Naive thymus-derived CD4-positive, alpha-beta T cell (primary cell): ENCODE results near the gene EPAS1. TPM values are rescaled to one million over a fixed set of nuclear protein-coding genes. Genes with fewer than 3 reads are reported as not detected.

ENCODE experiments used
- ATAC-seq: fragments of 150-1000 bp; cut with Tn5 transposase; 2 replicates; pipeline ENCODE4 v1.10.0; 2021; ENCODE audit warnings: mild to moderate bottlenecking, moderate library complexity
- CTCF ChIA-PET: fragments of 350-600 bp; sonication (Branson Sonifier 250); formaldehyde crosslinking; loops from one replicate; lab custom pipeline; 2021; ENCODE audit warnings: antibody characterized with exemption; lab: Charles Lee
- POLR2A ChIA-PET: fragments of 350-600 bp; sonication (Branson Sonifier 250); formaldehyde crosslinking; loops from one replicate; lab custom pipeline; 2021; ENCODE audit warnings: antibody characterized with exemption, inconsistent platforms; lab: Charles Lee
- DNase-seq, 9 donors: peaks; one replicate each; pipeline versions ENCODE4 v3.0.0 to v3.0.0-alpha.2; 2020 to 2022; ENCODE audit warnings: mixed read lengths in 1 of 9
- H3K27ac ChIP-seq: one replicate; pipeline ENCODE4 v1.7.0; 2013; ENCODE audit warnings: mild to moderate bottlenecking, low read depth, low read length, moderate library complexity
- H3K27me3 ChIP-seq, 2 donors: one replicate each; pipeline ENCODE4 v1.7.0; 2013; ENCODE audit warnings: low read length in 2 of 2, mild to moderate bottlenecking in 2 of 2, moderate library complexity in 2 of 2; ENCODE audit not compliant: control insufficient read depth in 2 of 2, insufficient read depth in 2 of 2
- H3K36me3 ChIP-seq, 3 experiments: 1 replicate in 2 of 3; 2 replicates in 1 of 3; pipeline ENCODE4 v1.7.0; 2013; ENCODE audit warnings: low read length in 3 of 3, mild to moderate bottlenecking in 3 of 3, moderate library complexity in 1 of 3; ENCODE audit not compliant: insufficient read depth in 3 of 3, control insufficient read depth in 2 of 3
- H3K4me1 ChIP-seq, 2 donors: one replicate each; pipeline ENCODE4 v1.7.0; 2013; ENCODE audit warnings: low read length in 2 of 2, mild to moderate bottlenecking in 2 of 2, moderate library complexity in 1 of 2; ENCODE audit not compliant: control insufficient read depth in 2 of 2, insufficient read depth in 2 of 2
- H3K4me3 ChIP-seq: 2 replicates; pipeline ENCODE4 v1.7.0; 2013; ENCODE audit warnings: mild to moderate bottlenecking, low read length
- H3K9me3 ChIP-seq, 3 experiments: 1 replicate in 2 of 3; 2 replicates in 1 of 3; pipeline ENCODE4 v1.7.0; 2013; ENCODE audit warnings: low read length in 3 of 3; ENCODE audit not compliant: control insufficient read depth in 2 of 3
- H3K27ac Mint-ChIP-seq, 9 donors: one replicate each; pipeline ENCODE4 v1.8.0; 2020 to 2022; ENCODE audit warnings: mixed read lengths in 9 of 9, mild to moderate bottlenecking in 8 of 9, moderate library complexity in 5 of 9, inconsistent platforms in 2 of 9
- H3K27me3 Mint-ChIP-seq, 5 donors: one replicate each; pipeline ENCODE4 v1.8.0; 2021 to 2022; ENCODE audit warnings: mixed read lengths in 5 of 5, mild to moderate bottlenecking in 1 of 5
- H3K36me3 Mint-ChIP-seq, 5 donors: one replicate each; pipeline ENCODE4 v1.8.0; 2020 to 2022; ENCODE audit warnings: mixed read lengths in 5 of 5, mild to moderate bottlenecking in 3 of 5, inconsistent platforms in 1 of 5
- H3K4me1 Mint-ChIP-seq, 7 donors: one replicate each; pipeline ENCODE4 v1.8.0; 2020 to 2022; ENCODE audit warnings: mixed read lengths in 7 of 7, mild to moderate bottlenecking in 3 of 7, inconsistent platforms in 1 of 7
- H3K4me3 Mint-ChIP-seq, 10 donors: one replicate each; pipeline ENCODE4 v1.8.0; 2020 to 2022; ENCODE audit warnings: mild to moderate bottlenecking in 10 of 10, mixed read lengths in 10 of 10, moderate library complexity in 6 of 10, inconsistent platforms in 2 of 10
- H3K9me3 Mint-ChIP-seq, 11 donors: one replicate each; pipeline ENCODE4 v1.8.0; 2020 to 2022; ENCODE audit warnings: mixed read lengths in 11 of 11, mild to moderate bottlenecking in 4 of 11, inconsistent platforms in 1 of 11, moderate library complexity in 1 of 11
- intact Hi-C, 2 donors: fragments of 100-400 bp; cut with micrococcal nuclease; formaldehyde crosslinking; loops; one replicate each; pipeline ENCODE4 v1.15.1; 2023
- polyA plus RNA-seq, 2 donors: library from polyadenylated mRNA; unstranded; fragments of 300-500 nt; fragmentation: Illumina TruSeq; gene quantifications; one replicate each; pipeline ENCODE4 v1.2.3, GENCODE V29; 2021
- total RNA-seq, 6 experiments: library from RNA in 5 of 6; stranded (reverse) in 5 of 6; gene quantifications; 1 replicate in 5 of 6; 2 replicates in 1 of 6; pipeline ENCODE4 v1.2.3 and lab custom pipeline; 2021 to 2026

Gene EPAS1
- total and polyA plus RNA-seq, 7 experiments from 2014 or later = 0.18 to 17.0 (median 4.7) TPM; not detected in 1

- H3K27me3 Mint-ChIP-seq = peaks cover 34 to 78% (median 58%) of the 10 kb centered on the region in 5 donors
- intact Hi-C loops = no loop called here
- H3K9me3 Mint-ChIP-seq = peaks cover 0 to 7% (median 0%) of the 10 kb centered on the region in 11 donors
- Histone ChIP-seq H3K4me3 (no peak overlapping the region), H3K4me1 (peaks cover 16 to 22% of the 10 kb centered on the region in 2 donors), H3K27me3 (peaks cover 0 to 6% of the 10 kb centered on the region in 2 donors), H3K36me3 (no peaks in the 10 kb centered on the region), H3K9me3 (no peaks in the 10 kb centered on the region), H3K27ac (no peak overlapping the region)
- no peak overlapping the region for H3K27ac Mint-ChIP-seq
- CTCF ChIA-PET = no interaction called here
- peaks cover 18 to 42% (median 39%) of the 10 kb centered on the region in 7 donors for H3K4me1 Mint-ChIP-seq
- DNase-seq (no peak), ATAC-seq (no peak)
- POLR2A ChIA-PET = no interaction called here
- peaks cover 0 to 14% (median 0%) of the 10 kb centered on the region in 5 donors for H3K36me3 Mint-ChIP-seq
- H3K4me3 Mint-ChIP-seq = no peak overlapping the region
These were observed 9.1 kb downstream of the EPAS1 start for GRCh38 chr2:46306330-46306751.

- DNase-seq = no peak
- no peak for ATAC-seq
- no peaks in the 10 kb centered on the region for H3K9me3 ChIP-seq
- intact Hi-C loops = no loop called here
- H3K9me3 Mint-ChIP-seq = peaks cover 0 to 7% (median 0%) of the 10 kb centered on the region in 11 donors
- H3K27me3 Mint-ChIP-seq = peaks cover 34 to 70% (median 52%) of the 10 kb centered on the region in 5 donors
- H3K27ac ChIP-seq = no peak overlapping the region
- peaks cover 0 to 14% (median 0%) of the 10 kb centered on the region in 5 donors for H3K36me3 Mint-ChIP-seq
- peaks cover 16 to 22% of the 10 kb centered on the region in 2 donors for H3K4me1 ChIP-seq
- H3K27ac Mint-ChIP-seq = no peak overlapping the region
- CTCF ChIA-PET = no interaction called here
- no peaks in the 10 kb centered on the region for H3K36me3 ChIP-seq
- H3K27me3 ChIP-seq = peaks cover 0 to 6% of the 10 kb centered on the region in 2 donors
- H3K4me3 ChIP-seq = no peak overlapping the region
- POLR2A ChIA-PET = interaction anchor here (1.0 kb wide), 1 partner anchor 10 kb away, joined by 3 read pairs; the partner anchor contains the start of gene EPAS1
- peaks cover 18 to 42% (median 35%) of the 10 kb centered on the region in 7 donors for H3K4me1 Mint-ChIP-seq
- no peak overlapping the region for H3K4me3 Mint-ChIP-seq
These were observed 9.9 kb downstream of the EPAS1 start for GRCh38 chr2:46306988-46307655.

GRCh38 chr2:46308081-46308480 is 10.9 kb downstream of the EPAS1 start:
- Mint-ChIP-seq H3K9me3 (peaks cover 0 to 7% (median 0%) of the 10 kb centered on the region in 11 donors), H3K4me1 (peaks cover 14 to 37% (median 32%) of the 10 kb centered on the region in 7 donors), H3K36me3 (peaks cover 0 to 14% (median 0%) of the 10 kb centered on the region in 5 donors), H3K27me3 (peaks cover 34 to 62% (median 51%) of the 10 kb centered on the region in 5 donors), H3K27ac (no peak overlapping the region), H3K4me3 (no peak overlapping the region)
- Histone ChIP-seq H3K27me3 (peaks cover 0 to 6% of the 10 kb centered on the region in 2 donors), H3K4me1 (peaks cover 16 to 22% of the 10 kb centered on the region in 2 donors), H3K9me3 (no peaks in the 10 kb centered on the region), H3K4me3 (no peak overlapping the region), H3K36me3 (no peaks in the 10 kb centered on the region), H3K27ac (no peak overlapping the region)
- DNase-seq = no peak
- ATAC-seq = no peak
- ChIA-PET CTCF (interaction anchor here (0.7 kb wide), 1 partner anchor 29 kb away, joined by 4 read pairs; no protein-coding TSS in a partner anchor), POLR2A (interaction anchor here (1.0 kb wide), 1 partner anchor 11 kb away, joined by 3 read pairs; the partner anchor contains the start of gene EPAS1)
- intact Hi-C loops = no loop called here

- H3K4me1 Mint-ChIP-seq = peaks cover 14 to 32% (median 27%) of the 10 kb centered on the region in 7 donors
- Histone ChIP-seq H3K4me1 (peaks cover 16 to 22% of the 10 kb centered on the region in 2 donors), H3K27ac (no peak overlapping the region), H3K4me3 (no peak overlapping the region), H3K27me3 (peaks cover 0 to 6% of the 10 kb centered on the region in 2 donors), H3K9me3 (no peaks in the 10 kb centered on the region), H3K36me3 (no peaks in the 10 kb centered on the region)
- H3K9me3 Mint-ChIP-seq = peaks cover 0 to 7% (median 0%) of the 10 kb centered on the region in 11 donors
- no peak overlapping the region for H3K4me3 Mint-ChIP-seq
- no peak for ATAC-seq
- H3K36me3 Mint-ChIP-seq = peaks cover 0 to 14% (median 0%) of the 10 kb centered on the region in 5 donors
- H3K27ac Mint-ChIP-seq = no peak overlapping the region
- peaks cover 34 to 57% (median 50%) of the 10 kb centered on the region in 5 donors for H3K27me3 Mint-ChIP-seq
- intact Hi-C loops = no loop called here
- ChIA-PET POLR2A (no interaction called here), CTCF (interaction anchor here (0.7 kb wide), 1 partner anchor 29 kb away, joined by 4 read pairs; no protein-coding TSS in a partner anchor)
- DNase-seq = no peak
These were observed 11.4 kb downstream of the EPAS1 start for GRCh38 chr2:46308629-46309028.

- ATAC-seq (no peak), DNase-seq (no peak)
- peaks cover 0 to 14% (median 0%) of the 10 kb centered on the region in 5 donors for H3K36me3 Mint-ChIP-seq
- Histone ChIP-seq H3K4me3 (no peak overlapping the region), H3K27ac (no peak overlapping the region), H3K9me3 (no peaks in the 10 kb centered on the region), H3K36me3 (no peaks in the 10 kb centered on the region), H3K4me1 (peaks cover 16 to 17% of the 10 kb centered on the region in 2 donors), H3K27me3 (peaks cover 0 to 6% of the 10 kb centered on the region in 2 donors)
- H3K4me1 Mint-ChIP-seq = peaks cover 13 to 25% (median 20%) of the 10 kb centered on the region in 7 donors
- peaks cover 30 to 54% (median 49%) of the 10 kb centered on the region in 5 donors for H3K27me3 Mint-ChIP-seq
- intact Hi-C loops = no loop called here
- ChIA-PET POLR2A (no interaction called here), CTCF (no interaction called here)
- no peak overlapping the region for H3K4me3 Mint-ChIP-seq
- no peak overlapping the region for H3K27ac Mint-ChIP-seq
- peaks cover 0 to 7% (median 0%) of the 10 kb centered on the region in 11 donors for H3K9me3 Mint-ChIP-seq
These were observed 12.1 kb downstream of the EPAS1 start for GRCh38 chr2:46309052-46309953.

- Histone ChIP-seq H3K36me3 (no peaks in the 10 kb centered on the region), H3K4me3 (no peak overlapping the region), H3K4me1 (peaks cover 5% of the 10 kb centered on the region in 2 donors), H3K9me3 (no peaks in the 10 kb centered on the region), H3K27me3 (peaks cover 0 to 6% of the 10 kb centered on the region in 2 donors), H3K27ac (no peak overlapping the region)
- H3K27me3 Mint-ChIP-seq = peaks cover 27 to 50% (median 39%) of the 10 kb centered on the region in 5 donors
- H3K27ac Mint-ChIP-seq = no peak overlapping the region
- DNase-seq = no peak
- ChIA-PET CTCF (no interaction called here), POLR2A (no interaction called here)
- intact Hi-C loops = no loop called here
- H3K4me1 Mint-ChIP-seq = peaks cover 4 to 20% (median 9%) of the 10 kb centered on the region in 7 donors
- H3K36me3 Mint-ChIP-seq = peaks cover 0 to 8% (median 0%) of the 10 kb centered on the region in 5 donors
- ATAC-seq = no peak
- peaks cover 0 to 4% (median 0%) of the 10 kb centered on the region in 11 donors for H3K9me3 Mint-ChIP-seq
- H3K4me3 Mint-ChIP-seq = no peak overlapping the region
These were observed 13.2 kb downstream of the EPAS1 start for GRCh38 chr2:46310446-46310845.
